HG02642 (cell line): ENCODE data around the gene PRKCE.
"Not testable (repeated sequence)": the region's sequence is repeated elsewhere in the genome, so short reads cannot be mapped to it uniquely, and the experiment has no call there.

Source experiments
- ATAC-seq: cut with Tn5 transposase; IDR thresholded peaks from one replicate; pipeline ENCODE4 v1.9.1; 2021; ENCODE audit warnings: mild to moderate bottlenecking; ENCODE audit not compliant: unreplicated experiment, poor library complexity

Gene PRKCE

GRCh38 chr2:45692566-45692965 is 41.1 kb downstream of the PRKCE start:
- ATAC-seq = no peak

- ATAC-seq = not testable (repeated sequence)
Measured at GRCh38 chr2:45695480-45696007, 44.1 kb downstream of the PRKCE start.

GRCh38 chr2:45696708-45697107 is 45.2 kb downstream of the PRKCE start:
- no peak for ATAC-seq

- ATAC-seq = no peak
Measured at GRCh38 chr2:45697190-45697589, 45.7 kb downstream of the PRKCE start.

GRCh38 chr2:45698554-45698953 is 47.1 kb downstream of the PRKCE start:
- peak; percentile 4 for ATAC-seq

- peak; percentile 61 for ATAC-seq
Measured at GRCh38 chr2:45699032-45699658, 47.7 kb downstream of the PRKCE start.

GRCh38 chr2:45700407-45701013 is 49.0 kb downstream of the PRKCE start:
- no peak for ATAC-seq

- no peak for ATAC-seq
Measured at GRCh38 chr2:45705233-45705632, 53.8 kb downstream of the PRKCE start.

- no peak for ATAC-seq
Measured at GRCh38 chr2:45706033-45706432, 54.6 kb downstream of the PRKCE start.

- no peak for ATAC-seq
Measured at GRCh38 chr2:45707006-45707405, 55.5 kb downstream of the PRKCE start.

GRCh38 chr2:45707661-45708060 is 56.2 kb downstream of the PRKCE start:
- ATAC-seq = no peak

- ATAC-seq = no peak
Measured at GRCh38 chr2:45708501-45708900, 57.0 kb downstream of the PRKCE start.

- no peak for ATAC-seq
Measured at GRCh38 chr2:45709137-45709536, 57.7 kb downstream of the PRKCE start.

GRCh38 chr2:45710468-45710867 is 59.0 kb downstream of the PRKCE start:
- no peak for ATAC-seq

GRCh38 chr2:45711224-45711623 is 59.7 kb downstream of the PRKCE start:
- no peak for ATAC-seq

- no peak for ATAC-seq
Measured at GRCh38 chr2:45712570-45712969, 61.1 kb downstream of the PRKCE start.

- no peak for ATAC-seq
Measured at GRCh38 chr2:45713136-45713535, 61.7 kb downstream of the PRKCE start.

- no peak for ATAC-seq
Measured at GRCh38 chr2:45713591-45713990, 62.1 kb downstream of the PRKCE start.

GRCh38 chr2:45714679-45715078 is 63.2 kb downstream of the PRKCE start:
- no peak for ATAC-seq

GRCh38 chr2:45715601-45716379 is 64.3 kb downstream of the PRKCE start:
- ATAC-seq = no peak

- not testable (repeated sequence) for ATAC-seq
Measured at GRCh38 chr2:45716432-45716831, 65.0 kb downstream of the PRKCE start.
